IPS-NIHi11 (cell line): ENCODE results near the gene MCF2L2.
"Not testable (repeated sequence)": the region's sequence is repeated elsewhere in the genome, so short reads cannot be mapped to it uniquely, and the experiment has no call there.

Source experiments
- DNase-seq: peaks from one replicate; pipeline ENCODE4 v3.0.0; 2012; ENCODE audit warnings: mixed read lengths, low spot score

The MCF2L2 gene

GRCh38 chr3:183202004-183202722 lies 226.3 kb downstream of the MCF2L2 start:
- DNase-seq = no peak

GRCh38 chr3:183198939-183199338 lies 229.5 kb downstream of the MCF2L2 start:
- no peak for DNase-seq

GRCh38 chr3:183197734-183198133 lies 230.7 kb downstream of the MCF2L2 start:
- no peak for DNase-seq

- DNase-seq = no peak
Observed at GRCh38 chr3:183195266-183195665, 233.2 kb downstream of the MCF2L2 start.

GRCh38 chr3:183193762-183194689 lies 234.4 kb downstream of the MCF2L2 start:
- no peak for DNase-seq

GRCh38 chr3:183192650-183193300 lies 235.6 kb downstream of the MCF2L2 start:
- no peak for DNase-seq

- no peak for DNase-seq
Observed at GRCh38 chr3:183189641-183190040, 238.8 kb downstream of the MCF2L2 start.

GRCh38 chr3:183188895-183189462 lies 239.4 kb downstream of the MCF2L2 start:
- DNase-seq = peak; percentile 63

GRCh38 chr3:183185696-183186095 lies 242.7 kb downstream of the MCF2L2 start:
- DNase-seq = no peak

GRCh38 chr3:183182732-183183610 lies 245.4 kb downstream of the MCF2L2 start:
- DNase-seq = no peak

GRCh38 chr3:183182073-183182472 lies 246.3 kb downstream of the MCF2L2 start:
- no peak for DNase-seq

GRCh38 chr3:183181606-183182005 lies 246.8 kb downstream of the MCF2L2 start:
- no peak for DNase-seq

GRCh38 chr3:183180784-183181295 lies 247.6 kb downstream of the MCF2L2 start:
- no peak for DNase-seq

GRCh38 chr3:183180110-183180783 lies 248.2 kb downstream of the MCF2L2 start:
- DNase-seq = peak; percentile 58

- not testable (repeated sequence) for DNase-seq
Observed at GRCh38 chr3:183179550-183179908, 248.9 kb downstream of the MCF2L2 start.

- DNase-seq = peak; percentile 79
Observed at GRCh38 chr3:183178833-183179549, 249.4 kb downstream of the MCF2L2 start.

GRCh38 chr3:183178512-183178832 lies 249.9 kb downstream of the MCF2L2 start:
- DNase-seq = no peak

GRCh38 chr3:183172051-183172639 lies 256.3 kb downstream of the MCF2L2 start:
- no peak for DNase-seq

- DNase-seq = not testable (repeated sequence)
Observed at GRCh38 chr3:183167975-183168374, 260.4 kb downstream of the MCF2L2 start.

GRCh38 chr3:183163563-183163962 lies 264.9 kb downstream of the MCF2L2 start:
- DNase-seq = no peak
